Measurements from ENCODE around the gene ZNF346.
A peak's percentile ranks its signal among the peaks of the same experiment; 100 is the strongest.
"Not testable (repeated sequence)": the region's sequence is repeated elsewhere in the genome, so short reads cannot be mapped to it uniquely, and the experiment has no call there.

Gene ZNF346, protein sequence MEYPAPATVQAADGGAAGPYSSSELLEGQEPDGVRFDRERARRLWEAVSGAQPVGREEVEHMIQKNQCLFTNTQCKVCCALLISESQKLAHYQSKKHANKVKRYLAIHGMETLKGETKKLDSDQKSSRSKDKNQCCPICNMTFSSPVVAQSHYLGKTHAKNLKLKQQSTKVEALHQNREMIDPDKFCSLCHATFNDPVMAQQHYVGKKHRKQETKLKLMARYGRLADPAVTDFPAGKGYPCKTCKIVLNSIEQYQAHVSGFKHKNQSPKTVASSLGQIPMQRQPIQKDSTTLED

GRCh38 chr5:177022386-177023302 lies at the start of gene ZNF346:
ZNF346 (plus strand) TSS chr5:177022696; CDS start chr5:177022739, 43 bp downstream.
- peak within 1 kb of the TSS; percentile 88 for H3K27ac ChIP-seq
- TF ChIP-seq, protein P1, sequence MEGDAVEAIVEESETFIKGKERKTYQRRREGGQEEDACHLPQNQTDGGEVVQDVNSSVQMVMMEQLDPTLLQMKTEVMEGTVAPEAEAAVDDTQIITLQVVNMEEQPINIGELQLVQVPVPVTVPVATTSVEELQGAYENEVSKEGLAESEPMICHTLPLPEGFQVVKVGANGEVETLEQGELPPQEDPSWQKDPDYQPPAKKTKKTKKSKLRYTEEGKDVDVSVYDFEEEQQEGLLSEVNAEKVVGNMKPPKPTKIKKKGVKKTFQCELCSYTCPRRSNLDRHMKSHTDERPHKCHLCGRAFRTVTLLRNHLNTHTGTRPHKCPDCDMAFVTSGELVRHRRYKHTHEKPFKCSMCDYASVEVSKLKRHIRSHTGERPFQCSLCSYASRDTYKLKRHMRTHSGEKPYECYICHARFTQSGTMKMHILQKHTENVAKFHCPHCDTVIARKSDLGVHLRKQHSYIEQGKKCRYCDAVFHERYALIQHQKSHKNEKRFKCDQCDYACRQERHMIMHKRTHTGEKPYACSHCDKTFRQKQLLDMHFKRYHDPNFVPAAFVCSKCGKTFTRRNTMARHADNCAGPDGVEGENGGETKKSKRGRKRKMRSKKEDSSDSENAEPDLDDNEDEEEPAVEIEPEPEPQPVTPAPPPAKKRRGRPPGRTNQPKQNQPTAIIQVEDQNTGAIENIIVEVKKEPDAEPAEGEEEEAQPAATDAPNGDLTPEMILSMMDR (conservative IDR thresholded peaks at IDR 0.05): peak; percentile 81

DNA sequence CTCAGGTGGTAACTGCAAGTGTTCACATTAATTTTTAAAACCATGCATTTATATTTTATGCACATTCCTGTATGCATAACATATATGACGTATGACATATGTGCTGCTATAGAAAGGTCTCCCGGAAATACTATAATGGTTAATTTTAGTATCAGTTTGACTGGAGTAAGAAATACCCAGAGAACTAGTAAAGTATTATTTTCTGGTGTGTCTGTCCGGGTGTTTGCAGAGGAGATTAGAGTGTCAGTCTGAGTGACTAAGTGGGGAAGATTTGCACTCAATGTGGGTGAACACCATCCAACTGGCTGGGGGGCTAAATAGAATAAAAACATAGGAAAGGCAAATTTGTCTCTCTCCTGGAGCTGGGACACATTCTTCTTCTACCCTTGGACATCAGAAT lies 42.8 kb upstream of the ZNF346 start:
- no peak overlapping the region for H3K27ac ChIP-seq
- TF ChIP-seq, protein P1 (conservative IDR thresholded peaks at IDR 0.05): no peak

- TF ChIP-seq, protein P1 (conservative IDR thresholded peaks at IDR 0.05): no peak
- no peak overlapping the region for H3K27ac ChIP-seq
Observed at GRCh38 chr5:176980818-176981217, 41.7 kb upstream of the ZNF346 start.

DNA sequence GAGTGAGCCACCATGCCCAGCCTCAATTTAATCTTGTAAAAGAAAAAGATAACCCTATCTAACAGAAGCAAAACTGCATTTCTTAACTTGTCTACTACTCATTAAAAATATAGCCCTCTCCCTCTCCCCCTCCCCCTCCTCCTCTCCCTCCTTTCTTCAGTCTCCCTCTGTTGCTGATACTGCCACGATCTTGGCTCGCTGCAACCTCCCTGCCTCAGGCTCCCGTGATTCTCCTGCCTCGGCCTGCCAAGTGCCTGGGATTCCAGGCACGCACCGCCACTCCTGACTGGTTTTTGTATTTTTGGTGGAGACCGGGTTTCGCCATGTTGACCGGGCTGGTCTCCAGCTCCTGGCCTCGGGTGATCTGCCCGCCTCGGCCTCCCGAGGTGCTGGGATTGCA lies 39.4 kb upstream of the ZNF346 start:
- not testable (repeated sequence) for H3K27ac ChIP-seq

- not testable (repeated sequence) for H3K27ac ChIP-seq
Observed at GRCh38 chr5:176983593-176983992, 38.9 kb upstream of the ZNF346 start.

- H3K27ac ChIP-seq: not testable (repeated sequence)
Observed at GRCh38 chr5:176984176-176984575, 38.3 kb upstream of the ZNF346 start.

- TF ChIP-seq, protein P1 (conservative IDR thresholded peaks at IDR 0.05): no peak
Observed at GRCh38 chr5:176985516-176985915, 37.0 kb upstream of the ZNF346 start.

DNA sequence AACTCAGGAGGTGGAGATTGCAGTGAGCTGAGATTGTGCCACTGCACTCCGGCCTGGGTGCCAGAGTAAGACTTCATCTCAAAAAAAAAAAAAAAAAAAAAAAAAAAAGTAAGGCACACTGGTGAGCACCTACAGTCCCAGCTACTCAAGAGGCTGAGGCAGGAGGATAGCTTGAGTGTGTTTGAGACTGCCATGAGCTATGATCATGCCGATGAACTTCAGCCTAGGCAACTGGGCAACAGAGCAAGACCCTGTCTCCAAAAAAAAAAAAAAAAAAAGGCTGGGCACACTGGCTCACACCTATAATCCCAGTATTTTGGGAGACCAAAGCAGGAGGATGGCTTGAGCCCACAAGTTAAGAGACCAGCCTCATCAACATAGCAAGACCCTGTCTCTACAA lies 36.2 kb upstream of the ZNF346 start:
- no peak overlapping the region for H3K27ac ChIP-seq

More at GRCh38 chr5:176985516-176985915, 37.0 kb upstream of the ZNF346 start:
- no peak overlapping the region for H3K27ac ChIP-seq

More for the DNA sequence above, 36.2 kb upstream of the ZNF346 start:
- TF ChIP-seq, protein P1 (conservative IDR thresholded peaks at IDR 0.05): no peak

Measured in VCaP (cell line).